Ascending aorta (tissue), 2 donors: ENCODE results near the gene SIGLEC12. TPM values are rescaled to one million over a fixed set of nuclear protein-coding genes. Genes with fewer than 3 reads are reported as not detected.

Source experiments
- DNase-seq, 2 donors: peaks; one replicate each; pipeline ENCODE4 v3.0.0-alpha.2; 2019; ENCODE audit warnings: low spot score in 2 of 2
- H3K27ac ChIP-seq, 2 donors: fragments of 200-600 bp; sonication (generic); one replicate each; pipeline ENCODE4 v1.5.1; 2016 to 2017; ENCODE audit warnings: mild to moderate bottlenecking in 1 of 2
- H3K27me3 ChIP-seq: fragments of 200-600 bp; sonication (generic); one replicate; pipeline ENCODE4 v1.5.1; 2017
- H3K36me3 ChIP-seq, 2 donors: fragments of 200-600 bp; sonication (generic); one replicate each; pipeline ENCODE4 v1.5.1; 2016
- H3K4me1 ChIP-seq, 2 donors: fragments of 200-600 bp; sonication (generic); one replicate each; pipeline ENCODE4 v1.5.1; 2016 to 2017; ENCODE audit warnings: mild to moderate bottlenecking in 1 of 2
- H3K4me3 ChIP-seq, 2 donors: fragments of 200-600 bp; sonication (generic); one replicate each; pipeline ENCODE4 v1.5.1; 2016 to 2017; ENCODE audit warnings: mild to moderate bottlenecking in 1 of 2
- H3K9me3 ChIP-seq, 2 donors: fragments of 200-600 bp; sonication (generic); one replicate each; pipeline ENCODE4 v1.5.1; 2016
- CTCF ChIP-seq, 3 experiments: fragments of 200-600 bp in 2 of 3; fragments of 450-650 bp in 1 of 3; sonication (generic) in 2 of 3; IDR thresholded peaks; one replicate each; pipeline ENCODE4 v1.5.1; 2016 to 2019; ENCODE audit warnings: antibody characterized with exemption in 3 of 3, mild to moderate bottlenecking in 1 of 3, moderate library complexity in 1 of 3
- intact Hi-C: fragments of 100-400 bp; cut with DNase I; formaldehyde crosslinking; loops from one replicate; pipeline ENCODE4 v1.15.1; 2023
- total RNA-seq: library from RNA; depleted of rRNA; stranded (reverse); fragments of >200 nt; gene quantifications from one replicate; pipeline ENCODE4 v1.1.0, GENCODE V29; 2016

SIGLEC12 gene
- total RNA-seq, 1 donor from 2014 or later: not detected

- DNase-seq: peak in 1 of 2 donors; percentile 51
- Histone ChIP-seq H3K27me3 (no peaks in the 10 kb centered on the region), H3K4me1 (no peaks in the 10 kb centered on the region), H3K27ac (no peak overlapping the region), H3K9me3 (no peaks in the 10 kb centered on the region), H3K4me3 (no peak overlapping the region), H3K36me3 (no peaks in the 10 kb centered on the region)
- no peak for TF ChIP-seq CTCF (IDR thresholded peaks at IDR 0.05)
- intact Hi-C loops: no loop called here
These were observed 41.2 kb downstream of the SIGLEC12 start for GRCh38 chr19:51460164-51460992.

DNA sequence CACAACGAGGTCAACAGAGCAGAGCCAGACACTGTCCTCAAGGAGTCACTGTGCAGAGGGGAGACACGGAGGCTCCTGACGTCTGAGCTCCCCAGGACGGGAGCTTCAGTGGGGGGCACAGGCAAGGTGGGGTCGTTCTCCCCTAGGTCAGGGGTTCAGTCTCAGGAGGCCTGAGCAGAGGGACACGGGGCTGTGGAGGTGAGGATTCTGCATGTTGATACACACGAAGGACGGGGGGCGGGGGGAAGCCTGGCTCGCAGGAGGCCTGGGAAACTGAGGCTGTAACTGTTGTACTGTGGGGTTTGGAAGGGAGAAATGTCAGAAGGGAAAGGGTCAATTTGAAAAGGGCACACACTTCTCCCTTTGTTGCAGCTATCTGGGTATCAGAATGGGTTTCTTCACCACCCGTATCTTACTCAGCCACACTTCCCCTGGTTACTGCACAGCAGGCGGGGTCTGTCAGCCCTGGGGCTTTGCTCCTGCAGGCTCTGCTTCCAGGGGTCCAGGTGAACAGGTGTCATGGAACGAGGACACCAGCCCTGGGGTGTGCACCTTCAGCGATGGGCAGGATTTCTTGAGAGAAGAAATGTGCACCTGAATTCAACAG, 42.6 kb downstream of the SIGLEC12 start:
- no peaks in the 10 kb centered on the region for H3K9me3 ChIP-seq
- no peak overlapping the region for H3K27ac ChIP-seq
- TF ChIP-seq CTCF (IDR thresholded peaks at IDR 0.05): no peak
- intact Hi-C loops: no loop called here
- H3K4me3 ChIP-seq: no peak overlapping the region
- H3K27me3 ChIP-seq: no peaks in the 10 kb centered on the region
- no peaks in the 10 kb centered on the region for H3K36me3 ChIP-seq
- H3K4me1 ChIP-seq: no peaks in the 10 kb centered on the region
- DNase-seq: peak in 1 of 2 donors; percentile 37

GRCh38 chr19:51458051-51458645, 43.5 kb downstream of the SIGLEC12 start, which contains the start of gene SIGLEC8:
TSS of gene SIGLEC8 (minus strand) at chr19:51458454. CDS start at chr19:51458387, 67 bp downstream.
- Histone ChIP-seq H3K27me3 (no peaks in the 10 kb centered on the region), H3K36me3 (no peaks in the 10 kb centered on the region), H3K4me1 (no peaks in the 10 kb centered on the region), H3K27ac (no peak within 1 kb of the TSS), H3K4me3 (no peak within 1 kb of the TSS), H3K9me3 (no peaks in the 10 kb centered on the region)
- TF ChIP-seq CTCF (IDR thresholded peaks at IDR 0.05): no peak
- peak in 1 of 2 donors; percentile 44 for DNase-seq
- intact Hi-C loops: no loop called here

- H3K36me3 ChIP-seq: no peaks in the 10 kb centered on the region
- DNase-seq: peak in 1 of 2 donors; percentile 50
- H3K27ac ChIP-seq: no peak overlapping the region
- no peak for TF ChIP-seq CTCF (IDR thresholded peaks at IDR 0.05)
- H3K27me3 ChIP-seq: no peaks in the 10 kb centered on the region
- H3K4me3 ChIP-seq: no peak overlapping the region
- intact Hi-C loops: no loop called here
- H3K4me1 ChIP-seq: no peaks in the 10 kb centered on the region
- H3K9me3 ChIP-seq: no peaks in the 10 kb centered on the region
These were observed 44.1 kb downstream of the SIGLEC12 start for GRCh38 chr19:51457351-51458013.

- Histone ChIP-seq H3K27me3 (no peaks in the 10 kb centered on the region), H3K4me1 (no peaks in the 10 kb centered on the region), H3K27ac (no peak overlapping the region), H3K9me3 (no peaks in the 10 kb centered on the region), H3K36me3 (no peaks in the 10 kb centered on the region), H3K4me3 (no peak overlapping the region)
- TF ChIP-seq CTCF (IDR thresholded peaks at IDR 0.05): no peak
- DNase-seq: peak in 1 of 2 donors; percentile 44
- intact Hi-C loops: no loop called here
These were observed 44.9 kb downstream of the SIGLEC12 start for GRCh38 chr19:51456541-51457290.
